A673 (cell line): ENCODE data around the gene MYLK2. TPM values are rescaled to one million over a fixed set of nuclear protein-coding genes. Genes with fewer than 3 reads are reported as not detected.

ENCODE experiments used
- BruUV-seq: library from RNA; stranded (reverse); fragments of 400-500 nt; replicated peaks from 2 replicates; lab custom pipeline; 2021; lab: Mats Ljungman, UMichigan
- CTCF ChIA-PET: fragments of 300-600 bp; sonication (Branson Sonifier 250); formaldehyde crosslinking; loops from one replicate; lab custom pipeline; 2022; ENCODE audit warnings: antibody characterized with exemption; lab: Charles Lee
- POLR2A ChIA-PET: fragments of 300-600 bp; sonication (Branson Sonifier 250); formaldehyde crosslinking; loops from one replicate; lab custom pipeline; 2022; ENCODE audit warnings: antibody characterized with exemption; ENCODE audit not compliant: low non-redundant PET; lab: Charles Lee
- DNase-seq: peaks from one replicate; pipeline ENCODE4 v3.0.0-alpha.2; 2015; ENCODE audit warnings: low spot score
- H3K27ac ChIP-seq: fragments of 200-600 bp; sonication (generic); 2 replicates; pipeline ENCODE4 v1.5.1; 2016; ENCODE audit warnings: mixed run types, low read depth, mild to moderate bottlenecking, mixed read lengths, antibody characterized with exemption, low read length; ENCODE audit not compliant: poor library complexity, severe bottlenecking
- H3K27me3 ChIP-seq: fragments of 200-600 bp; sonication (generic); replicated peaks from 2 replicates; pipeline ENCODE4 v1.6.1; 2017; ENCODE audit warnings: mixed run types, low read depth, mild to moderate bottlenecking, mixed read lengths, antibody characterized with exemption, low read length; ENCODE audit not compliant: insufficient read depth, poor library complexity
- H3K36me3 ChIP-seq: fragments of 200-600 bp; sonication (generic); 2 replicates; pipeline ENCODE4 v1.6.1; 2016; ENCODE audit warnings: mixed run types, mild to moderate bottlenecking, mixed read lengths, antibody characterized with exemption, low read length; ENCODE audit not compliant: insufficient read depth, poor library complexity, severe bottlenecking
- H3K4me1 ChIP-seq: fragments of 200-600 bp; sonication (generic); 2 replicates; pipeline ENCODE4 v1.6.1; 2017; ENCODE audit warnings: mixed run types, mild to moderate bottlenecking, mixed read lengths, antibody characterized with exemption, low read length; ENCODE audit not compliant: insufficient read depth, poor library complexity, severe bottlenecking
- H3K4me3 ChIP-seq: fragments of 200-600 bp; sonication (generic); 2 replicates; pipeline ENCODE4 v1.5.1; 2016; ENCODE audit warnings: low read depth, mixed run types, mild to moderate bottlenecking, mixed read lengths, low read length; ENCODE audit not compliant: poor library complexity, severe bottlenecking
- H3K9me3 ChIP-seq: fragments of 200-600 bp; sonication (generic); 2 replicates; pipeline ENCODE4 v1.6.1; 2016; ENCODE audit warnings: mixed run types, low read depth, mild to moderate bottlenecking, mixed read lengths, antibody characterized with exemption, low read length; ENCODE audit not compliant: poor library complexity, severe bottlenecking
- CTCF ChIP-seq: fragments of 300-800, 200-600 bp; sonication (generic); conservative IDR thresholded peaks from 2 replicates; pipeline ENCODE4 v1.5.1; 2017; ENCODE audit warnings: low read depth, mild to moderate bottlenecking, antibody characterized with exemption, low read length, moderate library complexity, mixed read lengths
- EZH2 ChIP-seq: fragments of 200-600 bp; sonication (generic); IDR thresholded peaks from 2 replicates; pipeline ENCODE4 v1.6.1; 2017; ENCODE audit warnings: borderline replicate concordance, low read depth, mild to moderate bottlenecking, mixed read lengths, antibody characterized with exemption, low read length; ENCODE audit not compliant: poor library complexity, severe bottlenecking
- intact Hi-C: fragments of 100-400 bp; cut with micrococcal nuclease; formaldehyde crosslinking; loops from one replicate; pipeline ENCODE4 v1.10.0; 2022; ENCODE audit not compliant: unreplicated experiment
- total RNA-seq: library from RNA; stranded (reverse); gene quantifications from 2 replicates; pipeline ENCODE4 v1.2.3, GENCODE V29; 2021

MYLK2 gene
- total RNA-seq, 1 experiment from 2014 or later, result 1.3 TPM

GRCh38 chr20:31774408-31774807, 44.7 kb upstream of the MYLK2 start:
- intact Hi-C loops, result no loop called here
- no peaks in the 10 kb centered on the region for H3K27me3 ChIP-seq
- no peak overlapping the region for H3K4me3 ChIP-seq
- H3K27ac ChIP-seq, result no peak overlapping the region
- POLR2A ChIA-PET, result no interaction called here
- no peaks in the 10 kb centered on the region for H3K4me1 ChIP-seq
- H3K9me3 ChIP-seq, result no peaks in the 10 kb centered on the region
- CTCF ChIA-PET, result no interaction called here
- DNase-seq, result no peak
- no TSS peak for BruUV-seq
- TF ChIP-seq CTCF (no peak), EZH2 (no peak)
- H3K36me3 ChIP-seq, result peaks cover 97% of the 10 kb centered on the region

GRCh38 chr20:31780839-31781238, 38.3 kb upstream of the MYLK2 start:
- peaks cover 97% of the 10 kb centered on the region for H3K36me3 ChIP-seq
- no peak for DNase-seq
- intact Hi-C loops, result no loop called here
- ChIA-PET CTCF (no interaction called here), POLR2A (no interaction called here)
- no peaks in the 10 kb centered on the region for H3K27me3 ChIP-seq
- BruUV-seq, result no TSS peak
- TF ChIP-seq EZH2, result no peak
- TF ChIP-seq CTCF, result no peak
- no peak overlapping the region for H3K4me3 ChIP-seq
- no peak overlapping the region for H3K27ac ChIP-seq
- no peaks in the 10 kb centered on the region for H3K4me1 ChIP-seq
- H3K9me3 ChIP-seq, result no peaks in the 10 kb centered on the region

- BruUV-seq, result no TSS peak
- CTCF ChIA-PET, result no interaction called here
- intact Hi-C loops, result no loop called here
- H3K27me3 ChIP-seq, result no peaks in the 10 kb centered on the region
- H3K36me3 ChIP-seq, result peaks cover 98% of the 10 kb centered on the region
- no peak for TF ChIP-seq CTCF
- no peak for TF ChIP-seq EZH2
- DNase-seq, result no peak
- H3K4me1 ChIP-seq, result no peaks in the 10 kb centered on the region
- POLR2A ChIA-PET, result no interaction called here
- no peak overlapping the region for H3K4me3 ChIP-seq
- H3K27ac ChIP-seq, result no peak overlapping the region
- no peaks in the 10 kb centered on the region for H3K9me3 ChIP-seq
These were observed 37.2 kb upstream of the MYLK2 start for GRCh38 chr20:31781945-31782344.
